C4-2B (cell line): ENCODE measurements around the gene ST6GALNAC3.
"Not testable (repeated sequence)": the region's sequence is repeated elsewhere in the genome, so short reads cannot be mapped to it uniquely, and the experiment has no call there.

Experiments
- ZFX ChIP-seq: fragments of 450-650 bp; IDR thresholded peaks from 2 replicates; pipeline ENCODE4 v1.6.1; 2017
- TF ChIP-seq, protein P1 (sequence below): fragments of 450-650 bp; conservative IDR thresholded peaks from 2 replicates; pipeline ENCODE4 v1.5.1; 2017; ENCODE audit warnings: mild to moderate bottlenecking

DNA sequence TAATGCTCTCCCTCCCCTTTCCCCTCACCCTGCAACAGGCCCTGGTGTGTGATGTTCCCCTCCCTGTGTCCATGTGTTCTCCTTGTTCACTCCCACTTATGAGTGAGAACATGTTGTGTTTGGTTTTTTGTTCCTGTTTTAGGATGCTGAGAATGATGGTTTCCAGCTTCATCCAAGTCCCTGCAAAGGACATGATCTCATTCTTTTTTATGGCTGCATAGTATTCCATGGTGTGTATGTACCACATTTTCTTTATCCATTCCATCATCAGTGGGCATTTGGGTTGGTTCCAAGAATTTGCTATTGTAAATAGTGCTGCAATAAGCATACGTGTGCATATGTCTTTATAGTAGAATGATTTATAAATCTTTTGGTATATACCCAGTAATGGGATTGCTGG is 168.0 kb downstream of the ST6GALNAC3 start:
- TF ChIP-seq, protein P1, sequence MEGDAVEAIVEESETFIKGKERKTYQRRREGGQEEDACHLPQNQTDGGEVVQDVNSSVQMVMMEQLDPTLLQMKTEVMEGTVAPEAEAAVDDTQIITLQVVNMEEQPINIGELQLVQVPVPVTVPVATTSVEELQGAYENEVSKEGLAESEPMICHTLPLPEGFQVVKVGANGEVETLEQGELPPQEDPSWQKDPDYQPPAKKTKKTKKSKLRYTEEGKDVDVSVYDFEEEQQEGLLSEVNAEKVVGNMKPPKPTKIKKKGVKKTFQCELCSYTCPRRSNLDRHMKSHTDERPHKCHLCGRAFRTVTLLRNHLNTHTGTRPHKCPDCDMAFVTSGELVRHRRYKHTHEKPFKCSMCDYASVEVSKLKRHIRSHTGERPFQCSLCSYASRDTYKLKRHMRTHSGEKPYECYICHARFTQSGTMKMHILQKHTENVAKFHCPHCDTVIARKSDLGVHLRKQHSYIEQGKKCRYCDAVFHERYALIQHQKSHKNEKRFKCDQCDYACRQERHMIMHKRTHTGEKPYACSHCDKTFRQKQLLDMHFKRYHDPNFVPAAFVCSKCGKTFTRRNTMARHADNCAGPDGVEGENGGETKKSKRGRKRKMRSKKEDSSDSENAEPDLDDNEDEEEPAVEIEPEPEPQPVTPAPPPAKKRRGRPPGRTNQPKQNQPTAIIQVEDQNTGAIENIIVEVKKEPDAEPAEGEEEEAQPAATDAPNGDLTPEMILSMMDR: not testable (repeated sequence)
- not testable (repeated sequence) for TF ChIP-seq ZFX
